ENCODE measurements around the gene FAM47E.
"Not testable (repeated sequence)": the region's sequence is repeated elsewhere in the genome, so short reads cannot be mapped to it uniquely, and the experiment has no call there.

FAM47E gene

DNA sequence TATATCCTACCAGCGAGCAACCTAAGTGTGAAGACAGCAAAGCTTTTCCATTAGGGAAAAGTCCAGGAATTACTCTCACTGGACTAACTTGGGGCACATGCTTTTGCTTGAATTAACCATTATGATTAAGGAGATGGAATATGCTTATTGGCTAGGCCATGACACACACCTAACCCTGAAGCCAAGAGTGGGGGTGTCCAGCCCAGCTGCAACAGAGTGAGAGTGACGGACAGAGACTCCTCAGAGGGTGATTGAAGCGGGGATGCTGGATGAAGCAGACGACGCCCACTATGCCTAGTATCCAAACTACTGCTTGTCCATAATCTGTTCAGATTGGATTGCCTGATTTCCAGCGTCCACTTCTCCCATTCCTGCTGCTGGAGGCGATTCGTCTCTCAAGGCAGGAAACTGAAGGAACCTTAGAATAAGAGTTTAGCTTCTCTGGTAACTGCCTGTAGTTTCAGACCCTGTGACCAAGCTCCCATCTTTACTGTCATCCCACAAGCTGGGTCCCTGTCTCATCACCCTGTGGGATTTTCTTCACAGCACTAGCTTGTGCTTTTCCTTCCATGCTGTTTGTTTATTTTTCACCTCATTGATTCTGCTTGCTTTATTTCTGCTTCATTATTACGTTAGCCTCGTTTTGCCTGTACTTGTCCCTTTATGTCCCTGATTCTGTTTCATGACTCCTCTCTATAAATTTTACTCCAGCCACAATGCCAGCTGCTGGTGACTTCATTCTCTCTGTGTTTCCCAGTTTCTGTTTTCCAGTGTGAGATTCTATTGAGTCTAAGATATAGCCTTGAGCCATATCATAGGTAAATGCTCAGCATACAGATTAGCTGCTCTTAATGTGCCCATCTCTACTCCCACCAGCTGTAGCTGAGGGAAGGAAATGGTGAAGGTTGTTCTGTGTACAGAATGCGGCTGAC lies 19.0 kb downstream of the FAM47E start:
- DNase-seq (ENCODE audit: low spot score) = no peak

DNA sequence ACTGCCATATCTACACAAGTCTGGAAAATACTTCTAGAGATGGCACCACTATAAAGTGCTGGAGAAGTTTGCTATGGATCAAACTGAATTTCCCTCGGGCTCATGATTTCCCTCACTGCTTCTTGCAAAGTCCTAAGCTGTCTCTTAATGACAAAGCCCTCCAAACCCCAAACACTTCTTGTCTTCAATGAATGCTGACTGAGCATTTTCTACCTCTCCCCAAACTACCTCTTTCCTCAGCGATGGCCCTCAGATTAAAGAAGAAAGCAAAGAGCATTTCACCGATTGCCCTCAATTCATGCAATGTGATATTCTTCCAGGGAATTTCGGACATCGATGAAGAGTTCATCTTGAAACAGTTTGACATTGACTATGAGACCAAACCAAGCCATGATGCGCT lies 19.7 kb downstream of the FAM47E start:
- DNase-seq (ENCODE audit: low spot score) = no peak

DNA sequence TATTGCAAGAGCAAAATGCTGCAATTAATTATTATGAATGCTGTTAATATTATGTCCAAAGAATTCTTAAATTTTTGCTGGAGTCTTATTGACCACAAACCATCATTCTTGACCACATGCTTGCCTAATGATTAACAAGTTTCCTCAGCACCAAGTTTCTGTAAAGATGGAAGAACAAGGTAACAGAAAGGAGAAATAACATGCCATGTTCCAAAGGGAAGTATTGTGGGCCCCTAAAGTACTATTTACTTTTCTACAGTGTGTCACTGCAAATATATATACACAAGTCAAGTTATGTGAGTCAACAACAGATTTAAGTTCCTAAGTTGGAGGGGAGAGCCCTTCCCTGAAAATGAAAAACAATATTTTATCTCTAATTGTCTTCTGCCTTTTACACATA lies 20.6 kb downstream of the FAM47E start:
- no peak for DNase-seq (ENCODE audit: low spot score)

DNA sequence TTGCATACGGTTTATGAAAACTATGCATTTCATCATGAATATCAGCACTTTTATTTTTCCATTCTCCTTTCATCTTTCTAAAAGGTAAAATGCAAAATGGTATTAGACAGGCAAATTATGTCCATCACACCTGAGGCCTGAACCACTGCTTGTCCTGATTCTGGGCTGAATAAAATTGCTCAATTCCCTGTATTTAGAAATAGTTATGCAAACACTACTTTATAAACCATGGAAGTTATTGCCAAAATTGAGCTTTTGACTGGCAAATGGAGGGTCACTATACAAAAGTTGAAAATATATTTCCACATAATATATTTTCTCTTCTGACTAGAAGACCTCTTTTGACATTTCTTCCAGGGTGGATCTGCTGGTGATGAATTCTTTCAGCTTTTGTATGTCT lies 21.1 kb downstream of the FAM47E start:
- DNase-seq (ENCODE audit: low spot score) = no peak

DNA sequence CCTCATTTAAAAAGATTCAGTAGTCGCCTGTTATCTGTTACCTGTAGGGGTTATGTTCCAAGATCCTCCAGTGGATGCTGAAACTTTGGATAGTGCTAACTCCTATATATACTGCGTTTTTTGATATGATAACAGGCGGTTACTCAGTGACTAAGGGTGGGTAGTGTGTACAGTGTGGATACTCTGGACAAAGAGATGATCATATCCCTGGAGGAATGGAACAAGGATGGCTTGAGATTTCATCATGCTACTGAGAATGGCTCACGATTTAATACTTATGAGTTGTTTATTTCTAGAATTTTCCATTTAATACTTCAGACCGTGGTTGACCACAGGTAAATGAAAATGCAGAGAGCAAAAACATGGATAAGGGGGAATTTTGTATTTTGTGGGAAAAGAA lies 21.5 kb downstream of the FAM47E start:
- no peak for DNase-seq (ENCODE audit: low spot score)

DNA sequence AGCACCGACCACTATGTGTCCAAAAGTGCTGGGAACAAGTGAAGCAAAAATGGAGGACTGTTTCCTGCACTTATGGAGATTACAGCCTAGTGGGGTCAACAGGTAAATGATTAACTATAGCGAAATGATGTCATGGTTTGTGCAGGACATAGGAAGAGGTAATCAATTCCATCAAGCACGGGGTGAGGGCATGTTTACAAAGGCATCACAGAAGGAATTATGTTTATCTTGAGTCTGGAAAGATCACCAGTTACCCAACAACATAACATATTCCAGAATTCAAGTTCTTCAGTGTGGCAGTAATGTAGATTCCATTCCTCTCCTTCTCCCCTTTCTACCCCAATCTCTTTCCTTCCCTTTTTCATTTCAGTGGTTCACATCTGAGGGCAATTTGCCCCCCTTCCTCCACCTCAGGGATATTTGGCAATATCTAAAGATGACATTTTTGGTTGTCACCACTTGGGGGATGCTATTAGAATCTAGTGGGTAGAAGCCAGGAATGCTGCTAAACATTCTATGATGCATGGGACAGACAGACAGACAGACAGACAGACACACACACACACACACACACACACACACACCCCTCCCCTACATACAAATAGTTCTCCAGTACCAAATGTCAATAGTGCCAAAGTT lies 24.1 kb downstream of the FAM47E start:
- no peak for DNase-seq (ENCODE audit: low spot score)

DNA sequence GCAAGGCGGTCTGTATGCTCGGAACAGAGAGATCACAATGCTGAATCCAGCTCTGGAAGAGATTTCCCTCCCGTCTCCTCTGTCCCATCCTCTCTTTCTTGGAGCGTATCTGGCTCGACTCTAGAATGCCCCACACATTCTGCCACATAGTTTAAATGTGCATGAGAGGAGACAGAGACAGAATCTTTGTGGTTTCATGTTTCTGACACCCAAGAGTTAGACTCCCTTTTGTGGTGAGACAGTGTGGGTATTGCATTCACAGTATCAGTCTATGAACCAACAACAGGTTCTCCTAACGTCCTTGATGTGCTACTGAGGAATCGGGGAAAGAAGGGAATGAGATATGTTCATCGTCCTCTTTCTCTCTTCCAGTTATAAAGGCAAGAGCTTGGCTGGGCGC lies 25.3 kb downstream of the FAM47E start:
- DNase-seq (ENCODE audit: low spot score) = no peak

DNA sequence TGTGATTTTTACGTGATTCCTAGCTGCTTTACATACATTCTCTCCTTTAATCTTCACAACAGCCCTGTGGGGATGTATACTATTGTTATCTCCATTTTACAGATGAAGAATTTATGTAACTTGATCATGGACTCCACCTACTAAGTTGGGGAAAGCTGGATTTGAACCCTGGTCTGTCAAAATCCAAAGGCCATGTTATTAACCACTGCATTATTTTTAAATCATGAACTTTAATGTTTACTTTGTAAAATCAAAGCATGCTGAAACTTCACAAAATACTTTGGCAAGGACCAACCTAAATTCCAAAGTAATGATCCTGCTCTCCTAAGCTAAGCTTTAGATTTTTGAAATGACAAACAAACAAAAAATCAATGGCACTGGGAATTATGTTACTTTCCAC lies 26.1 kb downstream of the FAM47E start:
- no peak for DNase-seq (ENCODE audit: low spot score)

DNA sequence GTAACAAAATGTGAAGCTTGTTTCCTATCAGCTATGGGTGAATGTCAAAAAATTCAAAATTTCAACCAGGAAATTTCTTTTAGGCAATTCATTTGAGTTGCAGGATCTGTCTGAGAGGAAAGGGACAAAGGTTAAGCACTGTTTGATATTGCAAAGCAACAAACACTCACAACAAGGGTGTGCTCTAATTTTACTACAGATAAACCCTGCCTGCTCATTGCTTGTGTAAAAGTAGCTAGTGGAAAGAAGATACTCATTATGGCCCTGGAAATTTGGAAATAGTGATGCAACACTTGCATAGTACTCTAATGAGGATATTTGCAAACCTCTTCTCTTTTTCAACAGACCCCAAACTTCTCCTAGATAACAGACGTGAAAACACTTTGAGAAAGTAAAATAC lies 27.1 kb downstream of the FAM47E start:
- DNase-seq (ENCODE audit: low spot score) = no peak

DNA sequence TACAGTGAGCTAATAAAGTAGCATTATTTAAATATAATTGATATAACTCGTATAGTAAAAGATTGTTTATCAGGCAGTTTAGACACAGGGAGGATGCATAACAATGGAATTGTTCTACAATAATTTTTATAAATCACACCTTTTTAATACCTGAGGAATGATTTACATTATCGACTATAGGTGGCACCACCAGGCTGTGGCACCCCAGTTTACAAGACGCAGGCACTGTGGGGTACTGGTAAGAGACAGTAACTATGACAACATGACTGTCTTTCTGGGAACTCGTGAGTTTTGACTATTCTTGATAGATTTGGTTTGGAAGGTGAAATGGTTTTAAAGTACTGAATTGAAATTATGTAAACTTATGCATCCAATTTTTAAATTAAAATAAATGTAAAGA lies 27.9 kb downstream of the FAM47E start:
- peak; percentile 43 for DNase-seq (ENCODE audit: low spot score)

DNA sequence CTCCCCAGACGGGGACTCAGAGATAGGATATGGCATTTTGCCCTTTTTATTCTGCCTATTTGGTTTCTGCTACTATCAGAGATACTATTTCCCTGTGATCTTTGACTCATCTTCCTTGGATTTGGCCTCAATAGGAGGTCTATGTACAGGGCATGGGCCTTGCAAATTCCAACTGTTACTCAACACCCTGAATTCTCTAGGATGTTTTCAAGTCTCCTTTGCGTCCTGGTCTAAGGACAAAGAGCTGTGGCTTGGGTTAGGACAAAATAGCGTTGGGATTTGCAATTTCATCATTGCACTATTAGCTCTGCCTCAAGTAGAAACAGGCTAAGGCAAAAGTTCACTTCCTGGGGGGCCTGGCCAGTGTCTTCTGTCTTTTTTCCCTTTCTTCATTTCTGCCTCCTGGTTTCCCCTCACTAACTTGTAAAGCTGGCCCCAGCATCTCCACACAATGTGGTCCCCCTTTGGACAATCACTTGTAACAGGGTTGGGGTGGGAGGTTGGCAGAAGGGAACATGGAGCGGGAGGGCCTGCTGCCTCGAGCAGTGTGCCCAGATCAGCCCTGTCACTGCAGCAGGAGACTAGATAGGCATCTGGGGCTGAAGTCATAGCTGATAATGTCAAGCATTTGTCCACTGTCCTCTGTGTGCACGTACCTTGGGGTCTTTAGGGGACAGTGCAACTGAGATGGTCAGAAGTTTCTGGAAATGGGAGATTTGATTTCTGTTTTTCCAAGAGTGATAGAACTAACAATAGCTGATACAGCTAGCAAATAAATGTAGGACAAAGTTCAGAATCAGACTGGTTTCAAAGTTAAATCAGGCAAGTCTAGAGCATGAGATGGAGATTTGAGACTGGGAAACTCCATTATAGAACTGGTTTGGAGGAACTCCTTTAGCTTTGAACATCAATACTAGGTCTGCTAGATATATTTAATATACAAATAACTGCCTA lies 29.2 kb downstream of the FAM47E start:
- DNase-seq (ENCODE audit: low spot score) = no peak

DNA sequence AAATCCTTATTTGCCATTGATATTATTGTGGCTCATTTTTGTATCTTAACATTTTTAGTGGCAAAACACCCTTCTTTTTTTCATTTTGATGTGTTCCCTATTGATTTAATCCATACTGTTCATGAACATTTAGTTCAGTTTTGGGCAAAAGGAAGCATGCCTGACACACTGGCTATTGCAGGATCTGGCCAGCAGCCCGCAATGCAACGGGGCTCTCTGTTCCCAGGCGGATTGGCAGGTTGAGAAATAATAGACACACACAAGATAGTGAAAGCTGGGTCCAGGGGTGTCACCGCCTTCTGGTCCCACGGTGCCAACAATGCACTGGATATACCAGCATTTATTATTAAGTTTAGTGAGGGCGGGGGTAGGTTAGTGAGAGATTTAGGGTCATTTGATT lies 30.1 kb downstream of the FAM47E start:
- not testable (repeated sequence) for DNase-seq (ENCODE audit: low spot score)

DNA sequence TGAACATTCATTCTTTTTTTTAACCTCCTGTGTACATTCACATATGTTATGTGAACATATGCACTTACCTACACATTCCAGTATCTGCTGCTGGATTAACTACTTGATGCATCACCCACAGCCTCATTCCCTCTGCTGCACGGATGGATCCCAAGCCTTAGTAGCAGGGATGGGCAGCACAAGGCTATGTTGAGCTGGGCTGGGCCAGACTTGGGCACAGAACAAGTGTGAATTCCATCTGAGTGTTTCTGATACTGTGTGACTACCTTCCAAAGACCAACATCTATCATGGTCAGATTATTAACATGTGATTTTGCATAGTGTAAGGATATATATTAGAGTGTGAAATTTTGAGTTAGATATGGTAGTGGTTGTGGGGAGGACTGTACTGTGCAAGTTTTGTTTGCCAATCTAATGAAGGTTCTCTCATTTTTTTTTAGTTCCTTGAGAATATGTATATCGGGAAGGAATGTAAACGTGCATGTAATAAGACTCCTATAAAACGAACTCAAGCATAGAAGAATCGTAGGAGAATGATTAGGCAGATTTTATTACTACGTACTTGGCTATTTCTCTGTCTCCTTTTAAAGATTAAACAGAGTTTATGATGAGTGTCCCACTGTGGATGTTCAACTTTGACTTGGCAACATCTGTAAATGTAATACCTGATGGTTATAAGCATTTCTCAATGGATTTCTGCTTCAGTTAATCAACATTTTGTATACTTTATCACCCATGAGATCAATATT lies 31.6 kb downstream of the FAM47E start:
- no peak for DNase-seq (ENCODE audit: low spot score)

DNA sequence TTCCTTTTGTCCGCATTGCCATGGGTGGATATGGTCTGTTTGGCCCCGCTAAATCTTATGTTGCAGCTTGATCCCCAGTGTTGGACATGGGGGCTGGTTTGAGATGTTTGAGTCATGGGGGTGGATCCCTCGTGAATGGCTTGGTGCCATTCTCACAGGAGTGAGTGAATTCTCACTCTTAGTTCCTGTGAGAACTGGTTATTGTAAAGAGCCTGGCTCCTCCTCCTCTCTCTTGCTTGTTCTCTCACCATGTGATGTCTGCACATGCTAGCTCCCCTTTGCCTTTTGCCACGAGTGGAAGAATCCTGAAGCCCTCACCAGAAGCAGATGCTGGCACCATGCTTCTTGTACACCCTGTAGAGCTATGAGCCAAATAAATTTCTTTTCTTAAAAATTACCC lies 32.4 kb downstream of the FAM47E start:
- no peak for DNase-seq (ENCODE audit: low spot score)

DNA sequence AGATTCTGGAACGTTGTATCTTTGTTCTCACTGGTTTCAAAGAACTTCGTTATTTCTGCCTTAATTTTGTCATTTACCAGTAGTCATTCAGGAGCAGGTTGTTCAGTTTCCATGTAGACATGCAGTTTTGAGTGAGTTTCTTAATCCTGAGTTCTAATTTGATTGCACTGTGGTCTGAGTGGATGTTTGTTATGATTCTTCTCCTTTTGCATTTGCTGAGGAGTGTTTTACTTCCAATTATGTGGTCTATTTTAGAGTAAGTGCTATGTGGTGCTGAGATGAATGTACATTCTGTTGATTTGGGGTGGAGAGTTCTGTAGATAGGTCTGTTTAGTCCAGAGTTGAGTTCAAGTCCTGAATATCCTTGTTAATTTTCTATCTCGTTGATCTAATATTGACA lies 36.3 kb downstream of the FAM47E start:
- not testable (repeated sequence) for DNase-seq (ENCODE audit: low spot score)

DNA sequence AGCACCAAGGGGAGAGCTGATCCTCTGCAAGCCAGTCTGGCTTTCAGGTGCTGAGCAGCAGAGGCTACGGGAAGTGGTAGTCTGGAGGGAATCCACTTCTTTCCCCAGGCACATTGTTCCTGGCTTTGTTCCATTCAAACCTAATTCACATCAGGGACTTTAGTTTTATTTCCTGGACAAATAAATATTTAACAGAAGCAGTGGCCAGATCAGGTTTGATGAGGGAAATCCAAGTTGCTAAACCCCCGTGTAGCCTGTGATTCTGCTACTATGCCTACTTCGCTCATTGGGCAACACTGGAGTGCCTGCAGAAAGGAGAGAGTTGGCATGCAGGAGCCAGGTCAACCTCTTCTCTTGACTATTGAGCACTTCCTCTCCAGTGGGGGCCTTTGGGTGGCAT lies 41.2 kb downstream of the FAM47E start:
- no peak for DNase-seq (ENCODE audit: low spot score)

DNA sequence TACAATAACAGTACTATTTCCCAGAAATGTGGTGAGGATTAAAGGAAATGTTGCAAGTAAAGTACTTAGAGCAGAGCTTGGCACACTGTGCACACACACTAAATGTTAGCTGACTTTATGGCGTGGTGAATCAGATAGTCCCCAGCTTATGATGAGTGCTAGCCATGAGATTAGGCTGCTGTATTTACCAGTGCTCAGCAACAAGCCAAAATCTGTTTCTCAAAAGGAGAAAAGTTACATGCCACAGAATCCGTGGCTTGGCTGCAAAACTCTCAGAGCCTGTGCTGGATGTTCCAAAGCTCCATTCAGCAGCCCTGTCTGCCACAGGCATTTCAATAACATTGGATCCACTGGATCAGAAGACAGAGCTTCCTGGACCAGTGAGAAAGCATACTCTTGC lies 42.3 kb downstream of the FAM47E start:
- DNase-seq (ENCODE audit: low spot score) = no peak

DNA sequence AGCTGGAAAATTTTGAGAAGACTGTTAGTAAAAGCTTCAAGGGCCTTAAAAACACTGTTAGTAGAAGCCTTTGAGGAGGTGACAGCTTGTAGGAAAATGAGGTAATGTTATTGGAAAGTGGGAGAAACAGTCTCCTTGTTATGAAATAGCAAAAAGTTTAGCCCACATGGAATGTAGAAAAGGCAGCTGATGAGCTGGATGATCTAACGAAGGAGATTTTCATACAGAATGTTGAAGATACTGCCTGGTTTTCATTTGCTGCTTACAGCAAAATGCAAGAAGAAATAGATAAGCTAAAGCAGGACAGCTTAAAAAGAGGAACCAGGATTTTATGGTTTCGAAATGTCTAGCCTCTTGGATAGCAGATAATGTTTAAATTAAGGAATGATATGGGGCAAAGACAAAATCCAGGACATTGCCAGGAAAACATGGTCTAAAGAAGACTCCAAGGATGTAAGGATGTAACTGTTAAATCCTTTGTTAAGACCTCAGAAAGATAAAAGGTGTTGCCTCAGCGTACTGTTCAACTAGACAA lies 44.8 kb downstream of the FAM47E start:
- DNase-seq (ENCODE audit: low spot score) = no peak

DNA sequence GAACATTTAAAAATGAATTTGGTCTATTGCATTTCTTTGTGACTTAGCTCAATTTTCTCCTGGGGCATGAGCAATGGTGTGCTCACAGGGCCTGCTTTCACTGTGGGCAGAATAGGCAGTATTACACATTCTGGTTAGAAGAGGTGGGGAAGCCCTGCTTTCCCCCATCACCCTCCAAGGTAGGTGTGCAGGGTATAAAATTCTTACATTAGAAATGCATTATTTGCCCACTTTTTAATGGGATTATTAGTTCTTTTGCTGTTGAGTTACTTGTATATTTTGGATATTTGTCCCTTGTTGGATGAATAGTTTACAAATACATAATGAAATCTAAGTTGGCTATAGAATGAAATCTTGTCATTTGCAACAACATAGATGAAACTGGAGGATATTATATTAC lies 46.7 kb downstream of the FAM47E start:
- DNase-seq (ENCODE audit: low spot score) = no peak

DNA sequence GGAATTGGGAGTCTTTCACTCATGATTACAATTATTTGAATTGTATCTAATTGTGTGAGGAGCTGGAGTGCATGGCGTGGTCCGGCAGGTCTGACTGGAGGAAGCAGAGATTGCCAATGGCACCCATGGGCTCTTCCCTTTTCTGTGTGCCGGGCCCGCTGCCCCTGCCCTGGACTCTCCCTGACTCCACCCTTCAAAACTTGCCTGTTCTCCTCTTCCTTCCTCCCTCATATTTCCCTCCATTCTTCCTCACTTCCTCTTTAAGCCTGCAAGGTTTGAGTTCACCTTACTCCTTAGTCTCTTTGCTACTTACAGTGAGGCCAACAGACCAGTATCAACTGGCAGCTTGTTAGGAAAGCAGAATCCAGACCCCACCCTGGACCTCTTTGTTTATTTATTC lies 48.5 kb downstream of the FAM47E start:
- no peak for DNase-seq (ENCODE audit: low spot score)

DNA sequence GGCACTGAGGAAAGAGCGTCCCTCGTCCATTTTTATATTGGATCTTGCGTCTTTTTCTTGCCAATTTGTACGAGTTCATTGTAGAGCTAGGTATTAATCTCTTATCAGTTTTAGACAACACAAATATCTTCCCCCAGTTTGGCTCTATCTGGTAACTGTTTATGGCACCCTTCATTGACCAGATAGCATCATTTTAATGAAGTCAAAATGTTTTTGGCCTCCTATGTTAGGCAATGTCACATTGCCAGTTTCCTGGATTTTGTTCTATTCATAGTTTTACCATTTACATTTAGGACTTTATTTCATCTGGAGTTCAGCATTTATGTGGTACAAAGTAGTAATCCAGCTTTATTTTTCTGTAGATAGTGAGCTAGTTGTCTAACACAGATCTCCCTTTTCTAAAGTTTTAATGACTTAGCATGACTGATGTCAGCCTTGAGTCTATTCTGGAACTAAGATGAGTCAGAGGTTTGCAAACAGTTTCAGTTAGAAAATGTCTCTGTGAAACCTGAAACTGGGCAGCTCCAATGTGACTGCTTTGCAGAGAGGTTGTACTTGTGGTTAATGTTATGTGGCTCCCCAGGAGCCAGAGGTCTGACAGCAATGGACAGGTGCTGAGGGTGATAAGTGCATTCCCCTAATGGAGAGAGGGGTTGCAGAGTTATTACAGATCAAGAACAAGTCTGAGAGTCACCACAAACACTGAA lies 49.7 kb downstream of the FAM47E start:
- DNase-seq (ENCODE audit: low spot score) = no peak
